Cardiac fibroblast (primary cell): ENCODE data around the gene PTPRT.

ENCODE experiments used
- DNase-seq, 2 donors: peaks; one replicate each; pipeline versions ENCODE4 v3.0.0 to v3.0.0-alpha.2; 2010; ENCODE audit warnings: low read depth in 2 of 2
- H3K4me3 ChIP-seq, 2 donors: replicated peaks in 1 of 2; 1 replicate in 1 of 2; 2 replicates in 1 of 2; pipeline ENCODE4 v1.5.1; 2011; ENCODE audit warnings: low read depth in 2 of 2, low read length in 2 of 2, mild to moderate bottlenecking in 2 of 2, moderate library complexity in 1 of 2
- TF ChIP-seq, protein P1 (sequence below): IDR thresholded peaks from one replicate; pipeline ENCODE4 v1.5.1; 2011; ENCODE audit warnings: low read depth, mild to moderate bottlenecking, low read length, inconsistent platforms

Gene PTPRT

DNA sequence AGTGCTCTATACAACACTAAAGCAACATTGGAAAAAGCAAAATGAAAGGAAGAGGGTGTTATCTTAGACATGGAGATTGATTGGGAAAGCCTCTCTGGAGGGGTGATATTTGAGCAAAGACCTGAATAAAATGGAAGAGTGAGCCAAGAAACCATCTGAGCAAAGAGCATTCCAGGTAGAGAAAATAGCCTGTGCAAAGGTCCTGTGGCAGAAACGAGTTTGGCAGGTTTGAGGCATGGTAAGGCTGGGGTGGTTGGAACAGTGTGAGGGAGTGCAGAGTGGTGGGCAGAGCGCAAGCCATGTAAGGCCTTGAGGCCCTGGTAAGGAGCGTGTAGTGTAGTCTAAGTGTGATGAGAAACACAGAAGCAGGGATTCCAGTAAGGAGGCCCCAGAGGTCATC is 40.0 kb upstream of the PTPRT start:
- TF ChIP-seq, protein P1, sequence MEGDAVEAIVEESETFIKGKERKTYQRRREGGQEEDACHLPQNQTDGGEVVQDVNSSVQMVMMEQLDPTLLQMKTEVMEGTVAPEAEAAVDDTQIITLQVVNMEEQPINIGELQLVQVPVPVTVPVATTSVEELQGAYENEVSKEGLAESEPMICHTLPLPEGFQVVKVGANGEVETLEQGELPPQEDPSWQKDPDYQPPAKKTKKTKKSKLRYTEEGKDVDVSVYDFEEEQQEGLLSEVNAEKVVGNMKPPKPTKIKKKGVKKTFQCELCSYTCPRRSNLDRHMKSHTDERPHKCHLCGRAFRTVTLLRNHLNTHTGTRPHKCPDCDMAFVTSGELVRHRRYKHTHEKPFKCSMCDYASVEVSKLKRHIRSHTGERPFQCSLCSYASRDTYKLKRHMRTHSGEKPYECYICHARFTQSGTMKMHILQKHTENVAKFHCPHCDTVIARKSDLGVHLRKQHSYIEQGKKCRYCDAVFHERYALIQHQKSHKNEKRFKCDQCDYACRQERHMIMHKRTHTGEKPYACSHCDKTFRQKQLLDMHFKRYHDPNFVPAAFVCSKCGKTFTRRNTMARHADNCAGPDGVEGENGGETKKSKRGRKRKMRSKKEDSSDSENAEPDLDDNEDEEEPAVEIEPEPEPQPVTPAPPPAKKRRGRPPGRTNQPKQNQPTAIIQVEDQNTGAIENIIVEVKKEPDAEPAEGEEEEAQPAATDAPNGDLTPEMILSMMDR: no peak
- H3K4me3 ChIP-seq: no peak overlapping the region
- DNase-seq: no peak

- peak; percentile 8 to 77 for DNase-seq
- TF ChIP-seq, protein P1: no peak
- no peak overlapping the region for H3K4me3 ChIP-seq
These were observed 30.9 kb upstream of the PTPRT start for GRCh38 chr20:43220612-43221011.

DNA sequence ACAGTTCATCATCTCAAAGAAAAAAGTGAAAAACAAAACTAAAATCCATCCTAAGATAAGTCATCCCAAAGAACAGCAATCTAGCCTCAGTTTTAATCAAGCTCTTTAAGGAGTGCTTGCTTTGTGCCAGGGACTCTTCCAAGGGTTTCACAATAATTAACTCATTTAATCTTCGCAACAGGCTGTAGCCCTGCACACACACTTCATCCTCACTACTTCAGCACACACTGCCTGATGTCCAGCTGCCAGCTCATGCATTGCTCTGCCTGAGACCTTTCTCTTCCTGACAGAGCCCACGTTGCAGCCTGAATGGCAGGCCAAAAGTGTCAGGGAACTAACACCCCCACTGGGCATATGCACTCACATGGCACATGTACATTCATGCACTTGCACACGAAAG is 21.2 kb upstream of the PTPRT start:
- no peak overlapping the region for H3K4me3 ChIP-seq
- no peak for DNase-seq
- TF ChIP-seq, protein P1: no peak

- TF ChIP-seq, protein P1: no peak
- H3K4me3 ChIP-seq: no peak overlapping the region
- no peak for DNase-seq
These were observed 20.1 kb upstream of the PTPRT start for GRCh38 chr20:43209831-43210230.

GRCh38 chr20:43205699-43206098 is 16.0 kb upstream of the PTPRT start:
- no peak overlapping the region for H3K4me3 ChIP-seq
- DNase-seq: no peak
- TF ChIP-seq, protein P1: no peak

DNA sequence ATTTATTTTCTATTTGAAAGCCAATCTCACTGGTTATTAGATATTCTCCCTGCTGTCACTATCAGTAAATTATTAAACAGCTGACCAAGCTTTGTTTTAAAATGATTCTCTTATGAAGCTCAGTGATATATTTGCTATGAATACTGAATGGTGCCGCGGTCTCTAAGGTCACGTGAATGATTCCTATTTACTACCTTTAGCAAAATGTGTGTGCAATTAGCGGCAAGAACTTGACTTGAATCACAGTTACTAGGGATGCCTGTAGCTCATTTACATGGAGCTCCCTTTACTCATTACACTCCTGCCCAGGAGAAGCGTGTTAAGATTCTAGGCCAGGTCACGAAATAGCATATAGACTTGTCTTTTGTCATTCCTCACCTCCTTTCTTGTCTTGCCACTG is 12.4 kb upstream of the PTPRT start:
- no peak for DNase-seq
- no peak overlapping the region for H3K4me3 ChIP-seq
- TF ChIP-seq, protein P1: no peak

GRCh38 chr20:43198607-43199006 is 8.9 kb upstream of the PTPRT start:
- TF ChIP-seq, protein P1: no peak
- DNase-seq: no peak
- H3K4me3 ChIP-seq: no peak overlapping the region
